NCI-H2196 (cell line): ENCODE results near the gene MEIS2.

ENCODE experiments used
- DNase-seq: peaks from one replicate; lab custom pipeline; 2025; ENCODE audit not compliant: unreplicated experiment; lab: John Stamatoyannopoulos, UW

Gene MEIS2

DNA sequence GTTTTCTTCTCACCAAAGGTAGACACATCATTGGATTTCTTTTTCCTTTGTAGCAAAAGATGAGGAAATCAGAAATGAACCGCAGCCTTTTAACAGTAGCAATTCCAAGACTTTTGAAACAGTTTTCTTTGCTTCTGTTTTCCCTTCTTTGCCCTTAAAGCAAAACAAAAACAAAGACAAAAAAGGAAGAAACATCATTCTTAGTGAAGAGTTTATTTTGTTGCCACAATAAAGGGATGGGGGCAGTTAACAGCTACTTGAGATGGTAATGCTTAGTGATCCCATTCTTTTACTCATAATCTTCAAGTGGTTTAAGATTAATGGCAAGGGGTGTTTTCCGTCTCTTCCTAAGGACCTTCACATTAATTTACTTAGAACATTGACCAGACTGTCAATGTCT is 218.8 kb downstream of the MEIS2 start:
- no peak for DNase-seq

GRCh38 chr15:36880913-36881460 is 219.4 kb downstream of the MEIS2 start:
- DNase-seq = no peak

DNA sequence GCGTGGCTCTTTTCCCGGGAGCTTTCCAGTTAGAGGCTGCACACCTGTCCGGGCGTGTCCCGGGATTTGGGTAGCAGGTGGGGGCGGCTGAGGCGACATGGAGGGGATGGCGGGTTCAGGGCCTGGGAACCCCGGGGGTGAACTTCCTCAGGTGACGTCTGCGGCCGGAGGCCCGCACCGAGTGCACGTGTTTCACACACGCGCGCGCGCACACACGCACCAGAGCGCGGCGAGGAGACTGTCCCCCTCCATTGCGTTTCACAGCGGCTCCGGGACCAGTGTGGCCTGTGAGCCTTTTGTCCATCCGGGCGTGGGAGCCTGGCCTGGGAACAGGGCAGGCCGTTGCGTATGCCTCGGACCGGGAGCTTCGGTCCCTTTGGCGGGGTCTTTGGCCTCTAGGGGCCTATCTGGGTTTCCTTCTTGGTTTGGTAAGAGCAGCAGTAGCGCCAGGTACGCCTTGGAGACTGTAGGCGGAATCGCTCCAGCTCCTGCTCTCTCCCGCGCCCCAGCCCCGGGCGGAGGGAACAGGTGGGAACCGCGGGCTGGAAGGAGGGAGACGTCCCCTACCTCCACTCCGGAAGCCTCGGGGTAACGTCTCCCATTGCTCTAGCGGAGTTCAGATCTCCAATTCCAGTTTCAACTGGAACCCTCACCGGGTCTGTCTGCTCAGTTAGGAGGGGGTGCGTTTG is 220.0 kb downstream of the MEIS2 start:
- DNase-seq = no peak

DNA sequence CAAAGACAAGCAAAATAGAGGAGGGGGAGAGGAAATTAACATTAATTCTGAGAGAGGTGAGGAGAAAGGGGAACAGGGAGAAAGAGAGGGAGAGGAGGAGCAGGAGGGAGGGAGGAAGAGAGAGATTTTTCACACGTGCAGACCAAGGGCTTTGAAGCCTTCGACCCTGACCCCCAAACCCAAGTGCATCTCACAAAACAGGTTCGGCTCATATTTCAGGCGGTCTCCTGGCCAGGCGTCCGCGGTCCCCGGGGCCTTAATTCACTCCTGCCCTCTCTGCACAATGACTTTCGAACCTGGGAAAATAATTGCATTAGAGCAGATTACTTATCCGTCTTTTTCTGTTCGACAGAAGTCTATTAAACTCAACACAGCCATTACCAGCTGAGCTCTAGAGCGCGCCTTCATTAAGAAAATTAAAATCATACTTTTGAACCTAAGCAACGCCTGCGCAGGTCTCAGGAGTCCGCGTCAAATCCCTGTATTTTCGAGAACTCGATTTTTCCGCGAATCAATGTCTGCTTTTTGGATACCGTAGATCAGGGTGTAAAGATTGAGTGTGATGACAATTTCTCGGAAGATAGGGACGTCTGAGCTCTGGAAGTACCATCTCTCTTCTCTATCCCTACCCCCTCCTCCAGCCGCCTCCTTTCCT is 220.7 kb downstream of the MEIS2 start:
- DNase-seq = no peak

DNA sequence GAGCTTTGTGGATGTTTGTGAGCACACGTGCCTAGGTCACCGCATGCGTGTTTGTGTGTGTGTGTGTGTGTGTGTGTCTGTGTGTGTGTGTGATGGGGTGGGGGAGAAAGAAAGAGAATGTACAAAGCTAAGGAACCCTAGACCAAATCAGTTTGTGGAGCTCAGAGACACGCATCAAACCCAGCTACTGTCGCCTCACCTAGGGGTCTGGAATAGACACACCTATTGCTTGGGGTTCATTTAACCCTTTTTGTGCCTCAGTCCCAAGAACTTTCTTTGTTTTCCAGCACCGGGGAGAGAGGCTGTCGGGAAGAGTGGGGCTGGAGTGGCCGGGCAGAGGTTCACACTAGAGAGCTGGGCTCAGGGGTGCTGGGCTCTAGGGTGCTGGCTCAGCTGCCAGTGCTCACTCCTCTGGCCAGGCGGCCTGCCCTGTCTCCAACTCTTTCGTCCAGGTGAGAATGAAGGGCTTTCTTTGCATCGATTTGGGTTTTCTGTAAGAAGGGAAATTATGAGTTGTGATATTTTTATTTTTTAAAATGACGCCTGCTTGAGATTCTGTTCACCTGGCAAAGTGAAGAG is 221.6 kb downstream of the MEIS2 start:
- DNase-seq = no peak

DNA sequence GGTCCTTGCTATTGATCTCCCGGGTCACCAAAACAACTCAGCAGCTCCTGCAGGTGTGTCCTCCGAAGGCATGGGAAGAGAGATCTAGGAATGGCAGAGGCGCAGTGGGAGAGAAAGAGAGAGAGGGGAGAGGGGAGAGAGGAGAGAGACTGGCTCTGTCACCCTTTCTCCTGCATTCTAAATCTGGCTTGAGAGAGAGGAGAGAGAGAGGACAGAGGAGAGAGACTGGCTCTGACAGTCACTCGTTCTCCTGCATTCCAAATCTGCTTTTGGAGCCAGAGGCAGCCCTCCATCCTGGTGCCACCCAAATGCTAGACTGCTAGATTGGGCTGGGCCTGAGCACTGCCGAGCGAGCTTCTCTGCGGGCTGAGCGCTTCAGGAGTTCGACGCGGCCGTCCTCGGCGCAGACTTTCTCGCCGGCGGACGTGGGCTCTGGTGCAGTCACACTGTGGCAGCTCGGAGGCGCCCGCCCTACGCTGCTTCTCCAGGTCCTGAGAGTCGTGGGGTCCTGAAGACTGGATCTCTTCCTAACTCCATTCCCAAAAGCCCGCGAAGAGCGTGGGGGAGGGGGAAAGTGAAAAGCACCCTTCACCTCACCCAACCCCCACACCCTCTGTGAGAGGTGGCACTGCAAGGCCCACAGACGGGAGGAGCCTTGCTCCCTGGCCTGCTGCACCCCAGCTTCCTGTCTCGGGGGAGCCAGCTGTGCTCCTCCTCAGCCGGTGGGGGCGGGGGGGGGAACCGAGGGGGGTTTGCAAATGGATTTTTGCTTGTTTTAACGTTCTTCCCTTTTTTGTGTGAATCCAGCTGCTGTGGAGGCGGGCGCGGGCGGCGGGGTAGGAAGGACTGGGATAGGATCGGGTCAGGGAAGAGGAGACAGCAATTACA is 222.3 kb downstream of the MEIS2 start:
- no peak for DNase-seq

- no peak for DNase-seq
Observed at GRCh38 chr15:36877294-36877693, 223.1 kb downstream of the MEIS2 start.

GRCh38 chr15:36875740-36876334 is 224.5 kb downstream of the MEIS2 start:
- no peak for DNase-seq

DNA sequence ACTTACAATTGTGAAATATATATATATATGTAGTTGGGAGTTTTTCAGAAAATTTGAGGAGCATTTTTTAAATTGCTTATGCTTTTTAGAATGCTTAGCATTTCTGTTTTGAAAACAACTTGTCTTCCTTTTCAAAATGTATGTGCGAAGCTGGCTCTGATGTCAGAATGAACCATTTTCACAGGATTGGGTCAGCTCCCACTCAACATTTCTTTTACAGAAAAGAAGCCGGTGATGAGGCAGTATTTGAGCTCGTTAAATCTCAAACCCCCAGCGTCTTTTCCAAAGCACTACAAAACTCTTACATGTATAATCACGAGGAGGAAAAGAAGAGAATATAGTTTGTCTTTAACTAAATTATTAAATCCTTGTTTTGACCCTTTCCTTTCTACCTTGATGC is 225.4 kb downstream of the MEIS2 start:
- no peak for DNase-seq

DNA sequence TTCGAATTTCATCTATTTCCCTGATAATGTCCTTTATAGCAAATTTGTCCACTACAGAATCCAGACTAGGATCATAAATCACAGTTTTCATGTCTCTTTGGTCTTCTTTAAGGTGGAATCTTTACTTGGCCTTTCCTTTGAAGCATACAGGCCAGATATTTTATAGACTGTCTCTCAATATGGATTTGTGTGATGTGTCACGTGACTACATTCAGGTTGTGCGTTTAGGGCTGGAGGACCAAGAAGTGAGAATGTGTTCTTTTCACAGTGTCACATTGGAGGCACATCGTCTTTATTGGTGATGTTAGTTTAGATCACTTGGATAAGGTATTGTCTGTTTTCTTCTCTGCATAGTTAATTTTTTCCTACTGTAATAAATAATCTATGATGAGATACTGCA is 232.9 kb downstream of the MEIS2 start:
- DNase-seq = no peak

GRCh38 chr15:36866896-36867295 is 233.5 kb downstream of the MEIS2 start:
- DNase-seq = no peak

- DNase-seq = no peak
Observed at GRCh38 chr15:36863570-36863969, 236.8 kb downstream of the MEIS2 start.

DNA sequence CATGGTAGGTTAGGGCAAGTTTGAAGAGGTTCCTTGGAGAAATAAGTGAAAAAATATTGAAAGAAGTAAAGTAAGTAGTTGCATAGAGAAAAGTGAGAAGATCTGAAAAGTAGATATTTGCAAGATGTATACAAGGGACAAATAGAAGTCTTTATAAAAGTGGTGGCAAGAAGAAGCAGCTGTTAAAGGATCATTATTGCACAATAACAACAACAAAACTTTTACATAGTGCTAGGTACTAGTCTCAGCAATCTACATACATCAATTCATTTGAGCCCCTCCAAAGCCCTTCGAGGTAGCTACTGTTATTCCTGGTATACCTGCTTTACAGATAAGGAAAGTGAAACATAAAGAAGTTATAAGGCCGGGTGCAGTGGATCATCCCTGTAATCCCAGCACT is 239.6 kb downstream of the MEIS2 start:
- no peak for DNase-seq

DNA sequence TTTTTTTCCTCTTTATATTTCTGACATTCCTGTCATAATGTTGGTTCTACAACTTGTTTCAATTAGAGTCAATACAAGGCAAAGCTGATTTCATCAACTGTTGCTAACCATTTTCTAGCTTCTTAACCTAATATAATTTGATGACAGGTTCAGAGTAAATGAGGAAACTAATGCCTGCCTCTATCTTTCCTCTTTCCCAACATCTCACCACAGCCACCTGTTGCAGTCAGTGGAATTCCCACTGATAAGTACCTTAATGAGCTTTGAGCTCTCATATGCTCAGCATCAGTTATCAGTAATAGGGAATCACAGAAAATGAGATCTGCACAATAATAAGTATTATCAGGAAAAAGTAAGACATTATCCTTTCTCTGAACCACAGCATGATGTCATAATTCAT is 241.9 kb downstream of the MEIS2 start:
- DNase-seq = no peak

GRCh38 chr15:36856339-36856973 is 243.9 kb downstream of the MEIS2 start:
- no peak for DNase-seq

DNA sequence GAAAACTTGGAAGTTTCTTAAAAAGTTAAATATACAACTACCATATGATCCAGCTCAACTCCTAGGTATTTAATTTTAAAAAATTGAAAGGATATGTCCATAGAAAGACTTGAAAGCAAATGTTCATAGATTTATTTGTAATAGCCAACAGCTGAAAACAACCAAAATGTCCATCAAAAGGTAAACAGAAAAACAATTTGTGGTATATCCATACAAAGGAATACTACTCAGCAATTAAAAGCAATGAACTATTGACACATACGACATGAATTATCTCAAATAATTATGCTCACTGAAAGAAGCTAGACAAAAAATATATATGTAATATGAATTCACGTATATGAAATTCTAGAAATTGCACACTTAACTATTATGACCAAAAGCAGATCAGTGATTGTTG is 249.5 kb downstream of the MEIS2 start:
- no peak for DNase-seq

DNA sequence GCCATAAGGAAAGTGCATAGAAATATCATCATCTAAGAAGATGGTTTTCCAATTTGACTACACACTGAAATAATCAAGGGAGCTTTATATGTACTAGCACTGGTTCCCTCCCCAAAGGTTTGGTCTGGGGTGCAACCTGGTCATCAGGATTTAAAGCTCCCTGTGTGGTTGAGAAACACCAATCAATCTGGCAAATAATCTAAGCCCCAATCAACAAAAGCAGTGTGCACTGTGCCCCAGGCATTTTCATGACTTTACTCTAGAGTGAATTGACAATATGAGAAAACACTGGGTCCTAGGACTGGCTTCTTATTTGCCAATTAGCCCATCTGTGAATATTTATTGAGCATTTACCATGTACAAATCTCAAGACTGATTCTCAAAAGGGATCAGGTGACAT is 255.1 kb downstream of the MEIS2 start:
- no peak for DNase-seq

DNA sequence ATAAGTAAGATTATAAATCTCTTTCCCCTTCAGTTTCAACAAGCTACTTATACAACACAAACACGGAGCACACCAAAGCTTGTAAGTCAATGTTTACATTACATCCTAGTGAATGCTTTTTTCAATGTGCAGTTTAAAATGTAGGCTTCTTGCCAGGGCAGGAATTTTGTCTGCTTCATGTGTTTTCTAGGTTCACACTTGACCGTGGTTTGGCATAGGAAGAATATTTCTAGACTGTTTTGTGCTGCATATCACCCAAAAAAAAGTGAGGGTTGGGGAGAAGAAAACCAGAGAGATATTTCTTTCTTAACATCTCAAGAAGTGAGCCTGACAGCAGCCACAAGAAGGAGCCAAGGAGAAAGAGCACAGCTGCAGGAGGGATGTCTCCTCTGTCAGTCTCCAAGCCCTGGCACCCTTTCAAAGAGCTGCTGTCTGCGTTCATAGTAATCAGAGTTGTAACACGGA is 255.8 kb downstream of the MEIS2 start:
- no peak for DNase-seq

DNA sequence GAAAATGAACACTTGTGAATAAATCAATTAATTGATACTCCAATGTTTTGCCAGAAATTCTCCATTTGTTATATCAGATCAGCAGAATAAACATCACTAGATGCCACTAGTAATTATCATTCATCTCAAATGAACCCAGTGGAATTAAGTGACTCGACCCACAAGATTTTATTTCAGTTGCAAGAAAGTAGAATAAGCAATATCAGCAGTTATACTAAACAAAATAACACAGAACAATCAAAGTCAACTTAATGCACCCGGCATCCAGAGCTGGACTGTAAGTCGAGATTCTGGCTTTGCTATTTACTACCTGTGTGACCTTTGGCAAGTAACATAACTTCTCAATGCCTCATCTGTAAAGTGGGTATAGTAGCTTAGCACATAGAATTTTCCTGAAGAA is 256.5 kb downstream of the MEIS2 start:
- DNase-seq = no peak

GRCh38 chr15:36841193-36841592 is 259.2 kb downstream of the MEIS2 start:
- no peak for DNase-seq
